IMR-90 (cell line): ENCODE measurements around the gene ADRA2B. TPM values are rescaled to one million over a fixed set of nuclear protein-coding genes. Genes with fewer than 3 reads are reported as not detected.

Experiments
- ATAC-seq: fragments of 200-7000 bp; cut with Tn5 transposase; 2 replicates; pipeline ENCODE4 v1.9.1; 2020; ENCODE audit warnings: low read depth, mild to moderate bottlenecking, moderate library complexity
- BruUV-seq: library from RNA; stranded (reverse); fragments of 400-500 nt; replicated peaks from 2 replicates; lab custom pipeline; 2021; lab: Mats Ljungman, UMichigan
- CTCF ChIA-PET: fragments of 300-600 bp; formaldehyde crosslinking; extraction: SDS; loops from one replicate; lab custom pipeline; 2021; ENCODE audit warnings: antibody characterized with exemption; lab: Yijun Ruan, JAX
- POLR2A ChIA-PET: fragments of 300-600 bp; sonication (Branson Sonifier 250); formaldehyde crosslinking; loops from one replicate; lab custom pipeline; 2022; ENCODE audit warnings: antibody characterized with exemption; ENCODE audit not compliant: unreplicated experiment; lab: Charles Lee
- DNase-seq: peaks from one replicate; pipeline ENCODE4 v3.0.0; 2013
- H2AFZ ChIP-seq: replicated peaks from 2 replicates; pipeline ENCODE3; 2013; ENCODE audit warnings: low read length, mild to moderate bottlenecking; ENCODE audit not compliant: poor library complexity
- H2AK5ac ChIP-seq: 2 replicates; pipeline ENCODE4 v1.6.1; 2013; ENCODE audit warnings: low read depth, low read length, inconsistent platforms
- H2AK9ac ChIP-seq: replicated peaks from 2 replicates; pipeline ENCODE3; 2013; ENCODE audit warnings: mild to moderate bottlenecking, low read depth, low read length, moderate library complexity; ENCODE audit not compliant: poor library complexity
- H2BK120ac ChIP-seq: 2 replicates; pipeline ENCODE4 v1.6.1; 2013; ENCODE audit warnings: low read depth, low read length, inconsistent platforms
- H2BK15ac ChIP-seq: 3 replicates; pipeline ENCODE4 v1.6.1; 2013; ENCODE audit warnings: low read depth, low read length, inconsistent platforms
- H2BK20ac ChIP-seq: 2 replicates; pipeline ENCODE4 v1.6.1; 2013; ENCODE audit warnings: low read depth, mild to moderate bottlenecking, inconsistent platforms, low read length, moderate library complexity
- H2BK5ac ChIP-seq: 2 replicates; pipeline ENCODE4 v1.6.1; 2013; ENCODE audit warnings: mild to moderate bottlenecking, low read depth, low read length, inconsistent platforms; ENCODE audit not compliant: poor library complexity, severe bottlenecking
- H3K14ac ChIP-seq: replicated peaks from 2 replicates; pipeline ENCODE4 v1.6.1; 2013; ENCODE audit warnings: low read depth, low read length, inconsistent platforms
- H3K18ac ChIP-seq: 2 replicates; pipeline ENCODE4 v1.6.1; 2013; ENCODE audit warnings: low read depth, low read length, control low read depth
- H3K23ac ChIP-seq: 2 replicates; pipeline ENCODE4 v1.6.1; 2013; ENCODE audit warnings: low read depth, low read length, inconsistent platforms
- H3K27ac ChIP-seq: 2 replicates; pipeline ENCODE4 v1.5.1; 2013; ENCODE audit warnings: mild to moderate bottlenecking, control low read depth, low read length; ENCODE audit not compliant: insufficient read depth
- H3K27me3 ChIP-seq: 2 replicates; pipeline ENCODE4 v1.6.1; 2013; ENCODE audit warnings: low read length; ENCODE audit not compliant: control insufficient read depth, insufficient read depth
- H3K36me3 ChIP-seq: 2 replicates; pipeline ENCODE4 v1.6.1; 2013; ENCODE audit warnings: low read length, mixed read lengths; ENCODE audit not compliant: control insufficient read depth, insufficient read depth
- H3K4ac ChIP-seq: 2 replicates; pipeline ENCODE4 v1.6.1; 2013; ENCODE audit warnings: low read depth, low read length, inconsistent platforms
- H3K4me1 ChIP-seq: 2 replicates; pipeline ENCODE4 v1.6.1; 2013; ENCODE audit warnings: low read length, mixed read lengths; ENCODE audit not compliant: control insufficient read depth, insufficient read depth
- H3K4me2 ChIP-seq: 2 replicates; pipeline ENCODE4 v1.6.1; 2013; ENCODE audit warnings: low read depth, mild to moderate bottlenecking, control low read depth, low read length, moderate library complexity
- H3K4me3 ChIP-seq: 2 replicates; pipeline ENCODE4 v1.5.1; 2013; ENCODE audit warnings: low read depth, mild to moderate bottlenecking, control low read depth, low read length, moderate library complexity; ENCODE audit not compliant: insufficient read depth
- H3K56ac ChIP-seq: 2 replicates; pipeline ENCODE4 v1.6.1; 2013; ENCODE audit warnings: low read length, inconsistent platforms; ENCODE audit not compliant: insufficient read depth; ENCODE audit errors: extremely low read depth
- H3K79me1 ChIP-seq, 2 experiments: 2 replicates each; pipeline ENCODE4 v1.6.1; 2013; ENCODE audit warnings: low read length in 2 of 2, inconsistent platforms in 1 of 2, low read depth in 1 of 2
- H3K9ac ChIP-seq: 2 replicates; pipeline ENCODE4 v1.6.1; 2013; ENCODE audit warnings: low read depth, low read length, control low read depth
- H3K9me1 ChIP-seq: 2 replicates; pipeline ENCODE4 v1.6.1; 2013; ENCODE audit warnings: low read length, inconsistent platforms; ENCODE audit not compliant: insufficient read depth
- H3K9me3 ChIP-seq: 2 replicates; pipeline ENCODE4 v1.6.1; 2013; ENCODE audit warnings: low read length; ENCODE audit not compliant: control insufficient read depth, insufficient read depth
- H4K20me1 ChIP-seq: 2 replicates; pipeline ENCODE4 v1.6.1; 2013; ENCODE audit warnings: low read length, inconsistent platforms; ENCODE audit not compliant: insufficient read depth
- H4K5ac ChIP-seq: 2 replicates; pipeline ENCODE4 v1.6.1; 2013; ENCODE audit warnings: mild to moderate bottlenecking, low read depth, low read length, control low read depth
- H4K8ac ChIP-seq, 2 experiments: 2 replicates each; pipeline ENCODE4 v1.6.1; 2013; ENCODE audit warnings: low read depth in 2 of 2, low read length in 2 of 2, control low read depth in 1 of 2, inconsistent platforms in 1 of 2
- H4K91ac ChIP-seq: 2 replicates; pipeline ENCODE4 v1.6.1; 2013; ENCODE audit warnings: low read depth, low read length, inconsistent platforms; ENCODE audit not compliant: insufficient read depth
- BHLHE40 ChIP-seq: fragments of 150-350 bp; IDR thresholded peaks from 2 replicates; pipeline ENCODE4 v1.6.1; 2016; ENCODE audit warnings: mild to moderate bottlenecking, low read depth, low read length
- CHD1 ChIP-seq: IDR thresholded peaks from 2 replicates; pipeline ENCODE4 v1.6.1; 2012; ENCODE audit warnings: low read depth, low read length, improper control_type of control experiment
- FOS ChIP-seq: fragments of 150-350 bp; IDR thresholded peaks from 2 replicates; pipeline ENCODE4 v1.6.1; 2016; ENCODE audit warnings: low read depth, low read length
- MAFK ChIP-seq: IDR thresholded peaks from 2 replicates; pipeline ENCODE4 v1.6.1; 2012; ENCODE audit warnings: low read depth, low read length, improper control_type of control experiment
- MXI1 ChIP-seq: IDR thresholded peaks from 2 replicates; pipeline ENCODE4 v1.6.1; 2012; ENCODE audit warnings: low read depth, mild to moderate bottlenecking, low read length, moderate library complexity, borderline replicate concordance
- NFE2L2 ChIP-seq: fragments of 150-350 bp; IDR thresholded peaks from 2 replicates; pipeline ENCODE4 v1.6.1; 2016; ENCODE audit warnings: low read depth, mild to moderate bottlenecking, low read length
- RAD21 ChIP-seq: IDR thresholded peaks from 2 replicates; pipeline ENCODE4 v1.6.1; 2012; ENCODE audit warnings: low read length, improper control_type of control experiment
- RCOR1 ChIP-seq: IDR thresholded peaks from 2 replicates; pipeline ENCODE4 v1.6.1; 2012; ENCODE audit warnings: mild to moderate bottlenecking, low read length, improper control_type of control experiment; ENCODE audit not compliant: insufficient replicate concordance
- RFX5 ChIP-seq: IDR thresholded peaks from 2 replicates; pipeline ENCODE4 v1.8.0; 2012; ENCODE audit warnings: low read depth, mild to moderate bottlenecking, low read length, moderate library complexity
- SMC3 ChIP-seq: fragments of 150-350 bp; IDR thresholded peaks from 2 replicates; pipeline ENCODE4 v1.6.1; 2016; ENCODE audit warnings: low read depth, mild to moderate bottlenecking, antibody characterized with exemption, low read length, moderate library complexity
- WGBS, 2 experiments: methylation state at CpG; one replicate each; pipeline versions ENCODE4 v1.1.5 to v1.1.7; 2013; ENCODE audit warnings: missing lambda C conversion rate in 2 of 2; ENCODE audit not compliant: insufficient read length in 1 of 2; ENCODE audit errors: extremely low coverage in 2 of 2; 5-methylcytosine and 5-hydroxymethylcytosine counted together
- dilution Hi-C: fragments of 300-500 bp; cut with HindIII; formaldehyde crosslinking; loops from one replicate; pipeline ENCODE4 v1.14.3; 2018; ENCODE audit warnings: low sequenced_read_pairs; ENCODE audit not compliant: unreplicated experiment
- in situ Hi-C: fragments of 300-500 bp; cut with MboI; formaldehyde crosslinking; loops from 3 replicates; pipeline ENCODE4 v1.14.3; 2019; ENCODE audit warnings: low sequenced_read_pairs, inconsistent platforms, mixed read lengths
- intact Hi-C: fragments of 100-400 bp; cut with micrococcal nuclease; formaldehyde crosslinking; loops from 2 replicates; pipeline ENCODE4 v1.10.0; 2022
- polyA plus RNA-seq, 3 experiments: library from polyadenylated mRNA; depleted of rRNA; stranded (reverse); fragments of >200 nt; gene quantifications; 2 replicates each; pipeline ENCODE4 v1.2.3, GENCODE V29; 2012; ENCODE audit warnings: low replicate concordance in 1 of 3
- total RNA-seq: library from RNA; depleted of rRNA; stranded (reverse); fragments of >200 nt; gene quantifications from 2 replicates; pipeline ENCODE4 v1.2.3, GENCODE V29; 2012
- TF ChIP-seq, protein P1 (sequence below): fragments of 150-350 bp; IDR thresholded peaks from 2 replicates; pipeline ENCODE4 v1.6.1; 2017; ENCODE audit warnings: mild to moderate bottlenecking, antibody characterized with exemption, low read length, low read depth
- TF ChIP-seq, protein P2 (sequence below): conservative IDR thresholded peaks from 2 replicates; pipeline ENCODE4 v1.5.1; 2012; ENCODE audit warnings: mild to moderate bottlenecking, low read depth, low read length, improper control_type of control experiment
- TF ChIP-seq, protein P3 (sequence below): fragments of 150-350 bp; IDR thresholded peaks from 2 replicates; pipeline ENCODE4 v1.6.1; 2016; ENCODE audit warnings: low read depth, mild to moderate bottlenecking, low read length, moderate library complexity, borderline replicate concordance

ADRA2B gene
- total and polyA plus RNA-seq, 2 of the 4 experiments (the other 2 are of a cell fraction) = not detected

DNA sequence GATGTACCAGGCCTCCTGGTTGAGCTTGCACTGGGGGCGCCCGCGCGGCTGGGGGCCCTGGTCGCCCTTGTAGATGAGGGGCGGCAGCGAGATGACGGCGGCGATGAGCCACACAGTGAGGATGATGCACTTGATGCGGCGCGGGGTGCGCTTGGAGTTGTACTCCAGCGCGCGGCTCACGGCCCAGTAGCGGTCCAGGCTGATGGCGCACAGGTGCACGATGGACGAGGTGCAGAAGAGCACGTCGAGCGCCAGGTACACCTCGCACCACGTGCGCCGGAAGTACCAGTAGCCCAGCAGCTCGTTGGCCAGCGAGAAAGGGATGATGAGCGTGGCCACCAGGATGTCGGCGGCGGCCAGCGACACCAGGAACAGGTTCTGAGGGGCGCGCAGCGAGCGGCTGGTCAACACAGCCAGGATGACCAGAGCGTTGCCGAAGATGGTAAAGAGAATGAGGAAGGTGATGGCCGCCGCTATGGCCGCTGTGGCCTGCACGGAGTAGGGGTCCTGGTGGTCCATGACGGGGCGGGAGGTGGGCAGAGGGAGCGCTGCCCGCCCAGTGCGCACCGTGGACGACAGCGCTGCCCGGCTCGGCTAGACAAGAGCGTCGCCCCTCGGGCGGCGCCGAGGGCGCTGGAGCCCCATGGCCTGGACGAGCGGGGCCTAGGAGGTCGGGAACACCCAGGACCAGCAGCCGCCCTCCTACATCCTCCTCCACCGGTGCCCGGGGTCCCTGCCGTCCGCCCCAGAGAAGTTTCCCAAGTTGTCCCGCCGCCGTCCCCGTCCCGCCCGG, 544 bp downstream of the ADRA2B start:
- Histone ChIP-seq H4K20me1 (0 out of 2 replicates have a peak, but pooled peaks cover 4% of the 10 kb centered on the region), H3K79me1 (no peaks in the 10 kb centered on the region), H4K5ac (no peak overlapping the region), H2BK20ac (no peak overlapping the region), H3K4me2 (peak overlapping the region; percentile 24; the same call in 1 of the 2 replicates), H3K9ac (no peak overlapping the region), H4K8ac (no peak overlapping the region), H2BK120ac (no peak overlapping the region), H2BK15ac (no peak overlapping the region), H3K27ac (no peak overlapping the region), H3K9me3 (no peaks in the 10 kb centered on the region; the same call in 1 of the 2 replicates), H3K14ac (no peak overlapping the region), H3K4ac (no peak overlapping the region), H3K36me3 (no peaks in the 10 kb centered on the region), H3K9me1 (no peaks in the 10 kb centered on the region), H4K91ac (no peak overlapping the region), H3K18ac (no peak overlapping the region), H2AK9ac (no peak overlapping the region), H3K56ac (no peak overlapping the region), H2AFZ (peak overlapping the region; percentile 80), H3K27me3 (peaks cover 83% of the 10 kb centered on the region), H2AK5ac (no peak overlapping the region), H3K23ac (no peak overlapping the region), H3K4me3 (no peak overlapping the region), H3K4me1 (peaks cover 2% of the 10 kb centered on the region; the same call in 1 of the 2 replicates), H2BK5ac (no peak overlapping the region)
- dilution Hi-C loops (no loop called here), in situ Hi-C loops (loop anchor here (25.0 kb wide), 1 partner anchor 104 kb away; no protein-coding TSS in a partner anchor), intact Hi-C loops (no loop called here)
- 70% methylated on average over 27 of the region's 77 CpGs; no CpG with 5 or more reads in 1 of the 2 experiments for WGBS, 2 experiments
- no peak for TF ChIP-seq NFE2L2
- no peak for TF ChIP-seq RFX5
- TF ChIP-seq SMC3 = no peak
- TF ChIP-seq, protein P1, sequence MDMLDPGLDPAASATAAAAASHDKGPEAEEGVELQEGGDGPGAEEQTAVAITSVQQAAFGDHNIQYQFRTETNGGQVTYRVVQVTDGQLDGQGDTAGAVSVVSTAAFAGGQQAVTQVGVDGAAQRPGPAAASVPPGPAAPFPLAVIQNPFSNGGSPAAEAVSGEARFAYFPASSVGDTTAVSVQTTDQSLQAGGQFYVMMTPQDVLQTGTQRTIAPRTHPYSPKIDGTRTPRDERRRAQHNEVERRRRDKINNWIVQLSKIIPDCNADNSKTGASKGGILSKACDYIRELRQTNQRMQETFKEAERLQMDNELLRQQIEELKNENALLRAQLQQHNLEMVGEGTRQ = no peak
- TF ChIP-seq MXI1 = no peak
- TF ChIP-seq RCOR1 = no peak
- no peak for TF ChIP-seq RAD21
- no peak for TF ChIP-seq FOS
- TF ChIP-seq MAFK = no peak
- TF ChIP-seq, protein P2, sequence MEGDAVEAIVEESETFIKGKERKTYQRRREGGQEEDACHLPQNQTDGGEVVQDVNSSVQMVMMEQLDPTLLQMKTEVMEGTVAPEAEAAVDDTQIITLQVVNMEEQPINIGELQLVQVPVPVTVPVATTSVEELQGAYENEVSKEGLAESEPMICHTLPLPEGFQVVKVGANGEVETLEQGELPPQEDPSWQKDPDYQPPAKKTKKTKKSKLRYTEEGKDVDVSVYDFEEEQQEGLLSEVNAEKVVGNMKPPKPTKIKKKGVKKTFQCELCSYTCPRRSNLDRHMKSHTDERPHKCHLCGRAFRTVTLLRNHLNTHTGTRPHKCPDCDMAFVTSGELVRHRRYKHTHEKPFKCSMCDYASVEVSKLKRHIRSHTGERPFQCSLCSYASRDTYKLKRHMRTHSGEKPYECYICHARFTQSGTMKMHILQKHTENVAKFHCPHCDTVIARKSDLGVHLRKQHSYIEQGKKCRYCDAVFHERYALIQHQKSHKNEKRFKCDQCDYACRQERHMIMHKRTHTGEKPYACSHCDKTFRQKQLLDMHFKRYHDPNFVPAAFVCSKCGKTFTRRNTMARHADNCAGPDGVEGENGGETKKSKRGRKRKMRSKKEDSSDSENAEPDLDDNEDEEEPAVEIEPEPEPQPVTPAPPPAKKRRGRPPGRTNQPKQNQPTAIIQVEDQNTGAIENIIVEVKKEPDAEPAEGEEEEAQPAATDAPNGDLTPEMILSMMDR = no peak
- TF ChIP-seq, protein P3, sequence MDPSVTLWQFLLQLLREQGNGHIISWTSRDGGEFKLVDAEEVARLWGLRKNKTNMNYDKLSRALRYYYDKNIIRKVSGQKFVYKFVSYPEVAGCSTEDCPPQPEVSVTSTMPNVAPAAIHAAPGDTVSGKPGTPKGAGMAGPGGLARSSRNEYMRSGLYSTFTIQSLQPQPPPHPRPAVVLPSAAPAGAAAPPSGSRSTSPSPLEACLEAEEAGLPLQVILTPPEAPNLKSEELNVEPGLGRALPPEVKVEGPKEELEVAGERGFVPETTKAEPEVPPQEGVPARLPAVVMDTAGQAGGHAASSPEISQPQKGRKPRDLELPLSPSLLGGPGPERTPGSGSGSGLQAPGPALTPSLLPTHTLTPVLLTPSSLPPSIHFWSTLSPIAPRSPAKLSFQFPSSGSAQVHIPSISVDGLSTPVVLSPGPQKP = no peak
- no peak for TF ChIP-seq CHD1
- TF ChIP-seq BHLHE40 = no peak
- DNase-seq = no peak
- no peak for ATAC-seq
- no TSS peak for BruUV-seq
- ChIA-PET POLR2A (no interaction called here), CTCF (interaction anchor here (1.1 to 1.7 kb wide), 2 partner anchors 41 to 54 kb away, joined by 4 to 5 read pairs; no protein-coding TSS in a partner anchor)
